NCI-H774 (cell line): ENCODE data around the gene PWWP2B.

Experiments
- DNase-seq: peaks from one replicate; lab custom pipeline; 2025; lab: John Stamatoyannopoulos, UW

Gene PWWP2B

DNA sequence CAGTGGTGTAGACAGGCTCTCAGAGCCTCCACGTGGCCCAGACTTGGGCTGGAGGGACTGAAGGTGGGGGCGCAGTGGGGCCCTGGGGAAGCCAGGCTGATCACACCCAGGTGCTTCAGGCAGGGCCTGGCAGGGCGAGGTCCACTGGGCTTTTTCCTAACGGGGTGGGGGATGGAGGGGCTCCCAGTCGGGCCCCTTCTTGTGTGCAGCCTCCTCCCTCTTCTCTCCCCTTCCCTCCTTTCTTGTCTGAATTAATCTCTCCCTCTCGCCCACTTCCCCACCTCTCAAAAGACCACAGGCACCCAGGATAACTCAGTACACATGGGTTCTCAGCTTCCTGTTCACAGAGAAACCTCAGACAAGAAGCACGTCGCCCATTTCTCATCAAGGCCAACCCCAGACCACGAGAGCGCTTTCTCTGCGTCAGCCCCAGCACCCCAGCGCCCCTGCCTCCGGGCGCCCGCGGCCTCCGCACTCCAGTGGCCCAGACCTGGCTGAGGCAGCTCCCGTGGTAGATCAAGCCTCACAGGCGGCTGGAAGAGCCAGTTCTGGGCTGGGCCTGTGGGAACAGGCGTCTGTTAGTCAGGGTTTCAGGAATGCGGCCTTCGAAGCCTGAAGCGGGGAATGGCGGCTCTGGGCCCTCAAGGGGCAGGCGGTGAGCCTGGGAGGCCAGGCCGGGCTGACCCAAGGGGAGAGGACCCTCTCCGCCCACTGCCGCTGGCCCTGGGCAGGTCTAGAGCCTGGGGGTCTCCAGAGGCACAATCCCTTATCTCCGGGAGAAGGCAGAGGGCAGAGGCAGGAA lies 50.6 kb downstream of the PWWP2B start:
- DNase-seq = no peak

DNA sequence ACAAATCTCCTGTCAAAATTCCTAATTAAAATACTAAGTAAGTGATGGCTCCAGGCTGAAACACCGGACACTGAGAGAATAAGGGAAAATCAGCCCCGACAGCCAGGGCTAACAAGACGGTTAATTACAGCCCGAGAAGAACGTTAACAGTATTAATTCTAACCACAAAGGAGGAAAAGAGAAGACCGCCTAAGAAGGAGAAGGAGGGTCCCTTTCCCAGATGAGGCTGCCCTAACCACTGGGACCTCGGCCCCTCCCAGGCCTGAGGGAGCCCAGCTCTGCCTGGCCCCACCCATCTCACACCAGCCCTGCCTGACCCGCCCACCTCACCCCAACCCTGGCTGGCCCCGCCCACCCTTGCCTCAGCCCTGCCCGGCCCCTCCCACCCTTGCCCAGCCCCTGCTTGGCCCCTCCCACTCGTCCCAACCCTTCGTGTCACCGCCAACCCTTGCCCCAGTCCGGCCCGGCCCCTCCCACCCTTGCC lies 51.3 kb downstream of the PWWP2B start:
- DNase-seq = no peak

DNA sequence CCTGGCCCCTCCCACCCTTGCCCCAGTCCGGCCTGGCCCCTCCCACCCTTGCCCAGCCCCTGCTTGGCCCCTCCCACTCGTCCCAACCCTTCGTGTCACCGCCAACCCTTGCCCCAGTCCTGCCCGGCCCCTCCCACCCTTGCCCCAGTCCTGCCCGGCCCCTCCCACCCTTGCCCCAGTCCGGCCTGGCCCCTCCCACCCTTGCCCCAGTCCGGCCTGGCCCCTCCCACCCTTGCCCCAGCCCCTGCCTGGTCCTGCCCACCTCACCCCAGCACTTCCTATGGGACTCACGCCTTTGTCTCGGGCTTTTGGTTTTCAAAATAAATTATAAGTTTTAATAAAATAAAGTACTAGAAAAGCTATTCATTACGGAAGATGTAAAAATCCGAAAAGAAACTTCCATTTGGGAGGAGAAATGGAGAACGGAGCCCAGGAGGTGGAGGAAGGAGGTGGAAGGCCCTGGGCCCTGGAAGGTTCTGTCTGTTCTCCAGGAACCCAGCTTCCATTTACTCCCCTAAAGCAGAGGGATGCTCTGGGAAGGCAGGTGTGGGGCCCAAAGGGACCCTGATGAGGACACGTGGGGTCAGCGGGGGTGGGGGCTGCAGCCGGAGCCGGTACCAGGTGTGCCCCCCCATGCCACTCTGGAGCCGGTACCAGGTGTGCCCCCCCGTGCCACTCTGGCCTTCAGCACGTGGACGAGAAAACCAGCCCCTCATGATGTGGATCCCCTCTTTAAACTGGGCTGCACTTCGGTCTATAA lies 52.2 kb downstream of the PWWP2B start:
- DNase-seq = no peak

DNA sequence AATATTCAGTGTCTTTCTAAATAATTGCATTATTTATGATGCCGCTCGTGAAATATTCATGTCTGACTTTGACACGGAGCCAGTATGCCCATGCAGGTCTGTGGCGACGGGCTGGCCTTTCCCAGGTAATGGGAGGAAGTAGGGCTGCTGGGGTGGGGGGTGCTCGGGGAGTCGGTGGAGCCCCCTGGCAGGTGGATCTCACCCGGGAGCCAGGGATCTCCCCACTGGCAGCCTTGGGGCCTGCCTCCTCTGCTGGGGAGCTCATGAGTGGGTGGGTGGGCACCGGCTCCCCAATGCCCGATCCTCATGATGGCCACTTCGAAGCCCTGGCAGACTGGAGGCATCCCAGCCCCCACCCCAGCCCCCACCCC lies 52.8 kb downstream of the PWWP2B start:
- DNase-seq = no peak

DNA sequence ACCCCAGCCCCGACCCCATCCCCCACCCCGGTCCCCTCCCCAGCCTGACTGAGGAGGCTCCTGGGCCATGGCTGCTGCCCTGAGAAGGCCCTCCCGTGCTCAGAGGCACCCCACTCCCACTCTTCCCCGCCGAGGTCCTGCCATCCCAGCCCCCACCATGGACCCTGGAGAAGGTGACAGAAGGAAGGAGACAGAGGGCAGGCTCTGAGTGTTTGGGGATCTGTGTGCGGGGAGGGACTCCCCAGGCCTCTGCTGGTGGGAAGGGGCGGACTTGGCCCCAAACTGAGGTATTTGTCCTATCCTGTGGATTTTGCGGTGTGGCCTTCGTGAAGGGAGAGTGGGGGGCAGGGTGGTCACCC lies 53.4 kb downstream of the PWWP2B start:
- DNase-seq = no peak

DNA sequence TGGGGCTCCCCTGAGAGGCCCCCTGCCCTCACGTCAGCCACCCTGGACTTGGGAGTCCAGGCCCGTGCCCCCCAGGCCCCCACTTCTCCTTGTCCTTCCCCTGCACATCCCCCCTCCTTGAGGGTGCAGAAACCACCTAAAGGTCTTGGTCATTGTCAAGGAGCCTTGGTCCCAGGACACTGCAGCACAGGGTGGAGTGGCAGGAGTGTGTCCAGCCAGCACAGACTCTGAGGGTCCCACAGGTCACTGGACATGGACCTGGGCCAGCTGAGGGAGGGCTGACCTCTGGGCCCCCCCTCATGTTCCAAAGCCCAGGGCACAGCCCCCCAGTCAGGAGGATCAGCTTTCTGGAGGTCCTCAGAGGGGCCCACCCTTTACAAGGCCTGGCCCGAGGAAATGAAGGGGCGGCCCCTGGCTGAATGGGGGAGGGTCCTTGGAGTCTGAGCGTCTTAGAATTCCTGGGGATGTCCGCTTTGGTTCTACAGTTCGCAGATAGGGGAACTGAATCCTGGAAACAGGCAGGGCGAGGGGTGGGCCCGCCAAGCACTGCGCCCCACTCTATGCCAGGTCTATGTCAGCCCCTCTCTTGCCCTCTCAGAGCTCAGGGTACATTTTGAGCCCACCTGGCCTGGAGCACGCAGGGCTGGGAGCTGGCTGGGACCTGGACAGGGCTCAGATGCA lies 54.0 kb downstream of the PWWP2B start:
- no peak for DNase-seq

DNA sequence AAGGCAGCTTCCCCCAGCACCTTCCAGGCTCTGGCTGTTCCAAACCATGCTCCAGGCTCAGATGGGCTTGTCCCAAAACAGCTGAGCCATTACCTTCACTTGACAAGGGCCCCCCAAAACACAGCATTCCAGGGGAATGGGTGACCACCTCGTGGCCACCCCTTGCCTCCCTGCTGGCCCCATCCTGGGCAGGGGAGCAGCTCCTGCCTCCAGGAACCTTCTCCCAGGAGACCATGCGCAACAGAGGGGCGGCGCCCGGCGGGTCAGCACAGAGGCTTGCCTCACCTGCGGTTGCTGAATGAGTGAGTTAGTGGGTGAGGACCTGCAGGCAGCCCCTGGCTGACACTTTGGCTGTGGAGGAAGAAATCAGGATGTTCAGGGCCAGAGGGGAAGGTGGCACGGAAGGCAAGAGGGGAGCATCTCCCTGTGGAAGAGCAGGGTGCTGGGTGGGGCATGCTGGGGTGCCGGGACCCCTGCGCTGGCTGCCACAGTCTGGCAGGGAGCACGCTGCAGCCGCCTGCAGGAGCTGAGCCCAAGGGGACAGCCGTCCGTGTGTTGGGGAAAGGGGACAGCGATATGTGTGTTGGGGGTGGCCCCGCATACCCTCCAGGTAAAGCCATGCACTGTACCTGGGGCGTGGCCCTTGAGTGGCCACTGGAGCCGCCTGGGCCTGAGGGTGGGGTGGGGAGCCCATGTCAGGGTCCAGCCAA lies 54.7 kb downstream of the PWWP2B start:
- DNase-seq = no peak

DNA sequence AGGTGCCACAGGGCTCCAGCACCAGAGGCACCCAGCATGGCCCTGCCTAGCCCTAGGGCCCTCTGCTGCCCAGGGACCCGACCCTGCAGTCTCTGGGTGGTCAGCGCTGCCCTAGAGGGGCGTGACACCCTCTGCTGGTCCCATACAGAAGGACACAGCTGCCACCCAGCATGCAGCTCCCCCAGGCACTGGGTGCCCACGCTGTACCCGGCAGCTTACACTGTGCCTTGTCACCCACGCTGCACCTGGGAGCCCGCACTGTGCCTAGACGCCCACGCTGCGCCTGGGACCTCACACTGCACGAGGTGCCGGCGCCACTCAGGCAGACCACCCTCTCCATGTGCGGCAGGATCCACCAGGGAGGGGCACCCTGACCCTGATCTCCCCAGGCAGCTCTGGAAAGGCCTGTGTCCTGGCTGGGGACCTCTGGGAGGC lies 55.2 kb downstream of the PWWP2B start:
- DNase-seq = no peak

DNA sequence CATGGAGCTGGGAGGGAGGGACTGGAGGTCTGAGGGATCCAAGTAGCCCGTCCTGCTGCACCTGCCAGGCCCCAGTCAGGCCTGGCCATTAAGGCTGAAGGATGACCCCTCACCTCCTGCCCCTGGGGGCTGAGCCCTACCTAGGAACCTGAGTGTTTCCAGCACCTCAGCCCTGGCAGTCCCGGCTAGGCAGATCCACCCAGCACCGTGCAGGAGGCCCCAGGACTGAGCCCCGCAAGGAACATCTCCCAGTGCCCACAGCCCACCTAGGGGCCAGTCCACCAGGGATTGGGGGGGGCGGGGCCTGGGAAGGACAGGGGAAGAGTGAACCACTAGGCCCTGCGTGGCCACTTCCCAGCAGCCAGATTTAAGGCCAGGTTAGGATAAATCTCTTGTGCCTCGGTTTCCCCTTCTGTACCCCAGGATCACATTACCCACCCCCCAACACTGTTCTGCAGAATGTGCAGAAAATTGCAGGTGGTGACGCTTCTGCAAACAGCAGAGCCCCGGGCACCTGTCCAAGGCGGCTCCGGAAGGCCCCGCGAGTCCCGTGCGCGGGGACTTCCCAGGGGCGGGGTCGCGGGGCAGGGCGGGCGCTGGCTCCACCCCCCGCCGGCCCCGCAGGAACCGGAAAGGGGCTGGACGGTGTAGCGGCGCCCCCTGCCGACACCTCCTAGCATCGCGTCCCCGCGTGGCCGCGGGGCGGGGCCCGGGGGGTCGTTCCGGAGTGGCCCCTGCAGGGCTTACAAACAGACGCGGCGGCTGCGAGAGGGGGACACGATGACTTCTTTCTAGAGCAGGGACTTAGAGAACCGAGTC lies 55.9 kb downstream of the PWWP2B start:
- peak; percentile 45 for DNase-seq

DNA sequence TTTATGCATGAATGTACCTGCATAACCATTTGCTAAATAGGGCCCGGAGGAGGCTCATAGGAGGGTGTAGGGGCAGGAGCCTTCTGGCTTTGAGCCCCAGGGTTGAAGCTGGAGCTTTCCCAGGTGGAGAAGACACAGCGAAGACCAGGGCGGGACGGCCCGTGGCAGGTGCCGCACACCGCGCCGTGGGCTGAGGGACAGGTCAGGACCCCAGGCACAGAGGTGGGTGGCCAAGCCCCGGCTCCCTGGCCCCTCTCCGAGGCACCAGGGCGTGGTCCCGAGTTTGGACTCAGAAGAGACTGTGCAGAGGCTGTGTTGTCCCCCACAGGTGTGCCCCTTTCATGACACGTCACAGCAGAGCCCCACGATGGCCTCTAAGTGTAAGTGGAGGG lies 56.5 kb downstream of the PWWP2B start:
- no peak for DNase-seq

DNA sequence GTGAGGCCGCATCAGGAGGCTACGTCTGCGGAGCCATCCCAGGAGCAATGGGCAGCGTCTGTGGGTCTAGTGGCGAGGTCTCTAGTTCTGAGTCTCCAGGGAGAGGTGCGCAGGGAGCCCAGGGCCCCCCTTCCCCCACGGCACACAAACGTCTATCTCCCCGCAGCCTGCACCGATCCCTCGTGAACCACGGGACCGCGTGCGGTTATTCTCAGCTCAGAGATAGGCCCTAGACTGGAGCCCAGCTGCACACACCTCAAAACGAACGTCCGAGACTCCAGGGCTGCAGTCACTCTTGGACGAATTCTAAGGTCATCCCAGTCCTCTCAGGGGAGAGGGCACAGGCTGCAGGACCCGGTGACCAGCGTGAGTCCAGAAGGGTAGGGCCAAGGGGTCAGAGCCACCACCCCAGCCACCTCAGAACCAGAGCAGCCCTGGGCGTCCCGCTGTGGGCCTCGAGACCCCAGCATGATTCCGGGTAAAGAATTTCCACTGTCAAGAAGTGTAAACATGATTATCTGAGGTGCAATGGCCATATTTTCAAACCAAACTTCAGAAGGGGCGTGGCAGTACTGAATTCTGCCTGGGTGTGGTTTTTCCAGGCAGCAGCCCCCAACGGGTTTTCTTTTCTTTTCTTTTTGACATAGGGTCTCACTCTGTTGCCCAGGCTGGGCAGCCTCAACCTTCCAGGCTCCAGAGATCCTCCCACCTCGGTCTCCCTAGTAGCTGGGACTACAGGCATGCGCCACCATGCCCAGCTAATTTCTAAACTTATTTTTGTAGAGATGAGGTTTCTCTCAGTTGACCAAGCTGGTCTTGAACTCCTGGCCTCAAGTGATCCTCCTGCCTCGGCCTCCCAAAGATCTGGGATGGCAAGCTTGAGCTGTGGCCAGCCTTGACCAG lies 57.5 kb downstream of the PWWP2B start:
- no peak for DNase-seq

DNA sequence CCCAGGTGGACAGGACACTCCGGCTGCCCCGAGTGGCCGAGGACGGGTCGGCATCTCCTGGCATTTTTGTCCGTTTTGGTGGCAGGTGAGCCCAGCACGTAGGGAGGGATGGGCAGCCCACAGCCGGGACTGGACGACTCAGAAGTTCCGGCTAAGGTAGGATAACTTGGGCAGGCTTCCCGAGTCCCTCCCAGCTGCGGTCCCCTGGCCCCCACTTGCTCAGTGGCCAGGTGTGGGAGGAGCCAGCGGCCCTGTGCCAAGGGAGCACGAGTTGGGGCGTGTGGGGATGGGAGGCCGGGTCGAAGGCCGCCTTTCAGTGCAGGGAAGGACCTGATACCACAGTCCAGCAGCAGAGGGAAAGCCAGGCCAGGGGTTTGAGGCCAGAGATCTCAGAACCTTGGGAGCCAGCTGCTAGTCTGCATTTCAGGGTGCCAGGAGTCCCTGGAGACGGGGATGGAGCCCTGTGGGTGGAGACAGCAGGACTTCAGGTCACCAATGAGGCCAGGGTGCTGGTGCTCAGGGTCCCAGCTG lies 58.5 kb downstream of the PWWP2B start:
- no peak for DNase-seq

DNA sequence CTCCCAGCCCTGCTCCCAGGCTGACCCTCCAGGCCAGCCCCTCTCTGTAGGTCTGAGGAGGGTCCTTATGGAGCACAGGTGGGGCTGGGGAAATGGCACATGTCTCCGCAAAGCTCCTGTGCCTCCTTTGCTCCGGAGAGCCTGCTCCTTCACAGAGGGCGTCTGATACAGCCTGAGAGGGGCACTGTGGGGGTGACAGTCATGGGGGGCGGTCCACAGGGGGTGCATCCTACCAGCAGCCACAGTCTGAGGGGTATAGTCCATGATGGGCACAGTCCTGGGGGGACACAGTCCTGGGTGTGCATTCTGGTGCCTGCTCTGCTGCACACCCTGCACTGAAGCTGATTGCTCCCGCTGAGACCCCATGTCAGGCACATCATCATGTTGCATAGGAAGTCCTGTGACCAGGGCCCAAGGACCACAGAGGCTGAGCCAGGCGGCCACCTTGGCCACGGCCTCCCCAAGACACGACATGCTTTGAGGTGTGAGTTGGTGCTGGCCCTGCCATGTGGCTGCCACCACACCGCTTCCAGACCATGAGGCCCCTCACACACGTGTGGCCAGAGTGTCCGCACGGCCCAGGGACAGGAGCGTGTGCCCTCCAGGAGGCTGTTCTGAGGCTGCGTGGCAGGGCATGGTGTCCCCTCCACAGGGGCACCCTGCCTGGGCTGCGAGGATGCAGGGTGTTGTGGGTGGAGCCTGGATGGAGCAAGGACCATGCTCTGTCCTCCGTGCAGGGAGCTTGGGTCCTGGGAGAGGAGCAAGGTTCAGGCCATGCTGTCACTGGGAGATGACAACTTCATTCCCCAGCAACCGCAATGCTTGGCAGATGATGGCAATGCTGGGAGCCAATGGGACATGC lies 59.2 kb downstream of the PWWP2B start:
- no peak for DNase-seq

DNA sequence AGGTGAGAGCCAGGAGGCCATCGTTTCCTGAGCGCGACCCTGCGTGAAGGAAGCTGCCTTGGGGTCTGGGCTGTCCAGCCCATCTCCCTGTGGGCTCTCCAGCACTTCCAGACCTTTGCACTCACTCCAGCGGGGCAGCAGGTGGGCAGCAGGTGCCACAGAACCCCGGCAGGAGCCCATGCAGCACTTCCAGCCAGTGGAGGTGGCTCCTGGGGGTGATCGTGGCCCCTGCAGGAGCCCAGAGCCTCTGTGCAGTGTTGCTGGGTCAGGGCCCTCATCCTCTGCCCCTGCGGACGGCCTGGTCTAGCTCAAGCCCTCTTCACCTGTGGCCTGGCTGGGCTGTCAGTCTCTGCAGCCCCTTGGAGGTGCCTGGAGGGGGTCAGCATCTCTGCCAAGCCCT lies 59.9 kb downstream of the PWWP2B start:
- DNase-seq = no peak

DNA sequence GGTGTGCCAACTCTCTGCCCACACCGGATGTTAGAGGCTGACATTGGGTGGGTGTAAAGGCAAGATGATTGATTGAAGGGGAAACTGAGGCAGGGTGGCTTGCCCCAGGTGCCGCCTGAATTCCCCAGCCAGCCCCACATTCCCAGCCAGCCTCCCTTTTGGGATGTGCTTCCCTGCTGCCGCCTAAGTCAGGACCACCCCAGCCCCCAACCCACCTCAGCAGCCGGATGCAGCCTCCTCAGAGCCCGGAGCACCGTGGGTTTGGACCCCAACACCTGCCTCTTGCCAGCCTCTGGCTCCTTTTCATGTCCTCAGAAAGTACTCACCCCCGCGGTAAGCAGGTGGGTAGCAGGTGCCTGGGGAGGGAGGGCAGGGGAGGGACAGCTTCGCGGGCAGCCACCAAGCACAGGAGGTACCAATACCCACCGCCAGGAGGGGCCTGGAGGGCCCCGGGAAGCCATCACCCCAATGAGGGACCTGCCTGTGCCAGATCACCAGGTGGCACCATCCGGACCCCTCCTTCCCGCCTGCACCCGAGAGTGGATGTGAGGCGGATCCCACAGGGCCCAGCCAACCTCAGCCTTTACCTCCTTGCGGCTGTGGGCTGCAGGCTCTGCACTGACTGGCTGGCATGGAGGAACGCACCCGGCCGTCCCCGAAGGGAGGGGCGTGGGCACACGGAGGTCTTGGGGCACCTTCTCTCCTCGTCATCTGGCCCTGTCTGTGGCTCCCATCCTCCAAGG lies 60.5 kb downstream of the PWWP2B start:
- no peak for DNase-seq

DNA sequence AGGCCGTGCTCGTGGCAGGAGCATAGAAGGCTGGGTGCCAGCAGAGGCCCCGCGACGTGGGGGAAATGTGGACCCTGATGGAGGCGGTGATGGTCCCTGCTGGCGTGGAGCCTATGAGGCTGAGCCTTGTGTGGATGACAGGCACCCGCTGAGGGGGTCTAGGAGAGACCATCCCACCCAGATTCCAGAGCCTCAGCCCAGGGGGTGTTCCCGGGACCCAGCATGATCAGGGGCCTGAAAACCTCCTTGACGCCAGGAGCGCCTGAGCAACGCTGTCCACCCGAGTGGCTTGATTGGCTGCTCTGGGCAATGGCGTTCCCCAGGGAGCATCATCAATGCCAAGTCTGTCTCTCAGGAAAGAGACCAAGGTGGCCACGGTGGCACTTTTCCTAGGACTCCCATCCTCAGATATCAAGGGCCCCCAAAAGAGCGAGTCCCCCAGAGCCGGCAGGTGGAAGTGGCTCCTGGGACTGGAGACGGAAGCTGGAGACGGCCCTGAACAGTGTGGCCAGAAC lies 61.1 kb downstream of the PWWP2B start:
- DNase-seq = no peak

DNA sequence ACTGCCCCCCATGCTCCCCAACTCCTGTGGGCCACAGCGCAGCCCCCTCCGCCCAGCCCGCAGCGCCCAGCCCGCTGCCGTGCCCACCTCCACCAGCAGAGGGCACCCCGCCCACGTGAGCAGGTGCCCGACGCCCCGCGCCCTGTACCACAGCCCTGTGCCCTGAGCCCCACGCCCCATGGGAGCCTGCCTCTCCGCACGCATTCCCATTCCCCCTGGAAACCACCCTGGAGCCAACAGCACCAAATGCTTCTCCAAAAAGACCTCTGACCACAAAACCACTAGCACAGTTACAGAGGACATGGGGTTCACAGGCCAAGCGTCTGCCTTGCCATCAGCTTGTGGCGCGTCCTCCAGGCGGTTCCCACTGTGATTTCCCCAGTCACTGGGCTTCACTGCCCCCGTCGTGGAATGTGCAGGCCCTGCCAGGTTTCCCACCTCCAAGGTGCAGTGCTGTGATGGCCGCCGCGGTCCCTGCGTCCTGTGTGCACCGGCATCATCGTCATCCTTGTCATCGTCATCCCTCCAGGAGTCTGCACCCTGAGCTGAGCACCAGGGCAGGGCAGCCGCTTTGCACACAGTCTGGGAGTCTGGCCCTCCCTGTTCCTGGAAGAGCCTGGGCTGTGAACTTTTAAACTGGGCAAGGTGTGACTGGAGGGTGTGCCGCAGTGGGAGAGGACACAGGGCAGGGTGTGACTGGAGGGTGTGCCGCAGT lies 61.7 kb downstream of the PWWP2B start:
- DNase-seq = no peak
